GM12878 (cell line): ENCODE results near the gene RGSL1. TPM values are rescaled to one million over a fixed set of nuclear protein-coding genes. Genes with fewer than 3 reads are reported as not detected.

Experiments
- BCL11A ChIP-seq: IDR thresholded peaks from 2 replicates; pipeline ENCODE4 v1.6.1; 2011; ENCODE audit warnings: low read depth, low read length
- BRCA1 ChIP-seq: IDR thresholded peaks from 2 replicates; pipeline ENCODE4 v1.6.1; 2011; ENCODE audit warnings: low read depth, low read length, improper control_type of control experiment
- CEBPB ChIP-seq, 2 experiments: fragments of 150-350 bp in 1 of 2; IDR thresholded peaks; 2 replicates each; pipeline ENCODE4 v1.6.1; 2012 to 2014; ENCODE audit warnings: low read depth in 2 of 2, low read length in 2 of 2, borderline replicate concordance in 1 of 2, inconsistent platforms in 1 of 2
- CHD4 ChIP-seq: fragments of 200-600 bp; sonication (generic); IDR thresholded peaks from 2 replicates; pipeline ENCODE4 v1.6.1; 2016; ENCODE audit warnings: mild to moderate bottlenecking
- DPF2 ChIP-seq: fragments of 450-650 bp; IDR thresholded peaks from 2 replicates; pipeline ENCODE4 v1.6.1; 2017; ENCODE audit warnings: mild to moderate bottlenecking
- ESRRA ChIP-seq: IDR thresholded peaks from 2 replicates; pipeline ENCODE4 v1.6.1; 2012; ENCODE audit warnings: mild to moderate bottlenecking, low read length, improper control_type of control experiment
- GATAD2B ChIP-seq: fragments of 450-650 bp; conservative IDR thresholded peaks from 2 replicates; pipeline ENCODE4 v1.6.1; 2017; ENCODE audit warnings: low read depth, mild to moderate bottlenecking, moderate library complexity
- HDAC6 ChIP-seq: fragments of 200-600 bp; sonication (generic); IDR thresholded peaks from one replicate; pipeline ENCODE4 v1.8.0; 2017; ENCODE audit warnings: antibody characterized with exemption; ENCODE audit not compliant: unreplicated experiment
- IKZF1 ChIP-seq: fragments of 450-650 bp; conservative IDR thresholded peaks from 2 replicates; pipeline ENCODE4 v1.6.1; 2017; ENCODE audit warnings: antibody characterized with exemption, mild to moderate bottlenecking
- LARP7 ChIP-seq: fragments of 450-650 bp; IDR thresholded peaks from 2 replicates; pipeline ENCODE4 v1.6.1; 2017; ENCODE audit warnings: mild to moderate bottlenecking
- MYB ChIP-seq: fragments of 150-350 bp; IDR thresholded peaks from 2 replicates; pipeline ENCODE4 v1.6.1; 2014; ENCODE audit warnings: mild to moderate bottlenecking, low read depth, low read length, borderline replicate concordance
- RB1 ChIP-seq: fragments of 450-650 bp; formaldehyde crosslinking; IDR thresholded peaks from 2 replicates; pipeline ENCODE4 v1.6.1; 2017; ENCODE audit warnings: mild to moderate bottlenecking, borderline replicate concordance
- RELA ChIP-seq: fragments of 450-650 bp; IDR thresholded peaks from 2 replicates; pipeline ENCODE4 v1.8.0; 2014; ENCODE audit warnings: borderline replicate concordance; ENCODE audit not compliant: partially characterized antibody
- SMC3 ChIP-seq: IDR thresholded peaks from 2 replicates; pipeline ENCODE4 v1.6.1; 2011; ENCODE audit warnings: low read length, improper control_type of control experiment, borderline replicate concordance
- SREBF1 ChIP-seq: IDR thresholded peaks from 2 replicates; pipeline ENCODE4 v1.6.1; 2012; ENCODE audit warnings: mild to moderate bottlenecking, low read length
- SUPT20H ChIP-seq: IDR thresholded peaks from 2 replicates; pipeline ENCODE4 v1.6.1; 2011; ENCODE audit warnings: low read depth, mild to moderate bottlenecking, low read length, moderate library complexity, borderline replicate concordance; ENCODE audit not compliant: control insufficient read depth
- TARDBP ChIP-seq: IDR thresholded peaks from 2 replicates; pipeline ENCODE4 v1.6.1; 2016; ENCODE audit warnings: borderline replicate concordance
- TCF7 ChIP-seq: IDR thresholded peaks from 2 replicates; pipeline ENCODE4 v1.6.1; 2014; ENCODE audit warnings: antibody characterized with exemption, borderline replicate concordance
- YY1 ChIP-seq: IDR thresholded peaks from 2 replicates; pipeline ENCODE4 v1.6.1; 2011; ENCODE audit warnings: low read depth, mild to moderate bottlenecking, low read length
- ZBED1 ChIP-seq: IDR thresholded peaks from 2 replicates; pipeline ENCODE4 v1.6.1; 2016; ENCODE audit warnings: borderline replicate concordance
- ZNF207 ChIP-seq: fragments of 450-650 bp; IDR thresholded peaks from 2 replicates; pipeline ENCODE4 v1.6.1; 2014; ENCODE audit warnings: antibody characterized with exemption, mild to moderate bottlenecking, borderline replicate concordance
- polyA plus RNA-seq, 11 experiments: library from polyadenylated mRNA; depleted of rRNA in 4 of 11; unstranded in 6 of 11; stranded (reverse) in 5 of 11; fragments of >200 nt; fragmentation: Nextera tagmentation in 4 of 11; fragmentation: Illumina TruSeq in 1 of 11; extraction: Ambion mirVana in 4 of 11; extraction: Trizol in 1 of 11; gene quantifications; 1 replicate in 1 of 11; 2 replicates in 10 of 11; pipeline versions ENCODE4 v1.2.1 to v1.2.3, GENCODE V29; 2011 to 2016; ENCODE audit warnings: inconsistent platforms in 2 of 11, missing spikeins in 2 of 11, low read depth in 1 of 11
- total RNA-seq, 4 experiments: library from RNA; depleted of rRNA in 3 of 4; stranded (reverse); fragments of >200 nt in 3 of 4; fragmentation: Illumina TruSeq in 1 of 4; extraction: Trizol in 1 of 4; gene quantifications; 2 replicates each; pipeline versions ENCODE4 v1.2.1 to v1.2.3, GENCODE V29; 2013 to 2021
- TF ChIP-seq, protein P1 (sequence below): fragments of 150-350 bp; IDR thresholded peaks from 2 replicates; pipeline ENCODE4 v1.6.1; 2016; ENCODE audit warnings: low read depth, low read length
- TF ChIP-seq, protein P2 (sequence below): fragments of 450-650 bp; conservative IDR thresholded peaks from 2 replicates; pipeline ENCODE4 v1.6.1; 2017; ENCODE audit warnings: mild to moderate bottlenecking, moderate library complexity

Gene RGSL1
- total and polyA plus RNA-seq, 10 of the 15 experiments (the other 5 are each of a cell fraction or from before 2014, with no cell fraction given) = 0.05 to 0.28 (median 0.27) TPM; not detected in 5

DNA sequence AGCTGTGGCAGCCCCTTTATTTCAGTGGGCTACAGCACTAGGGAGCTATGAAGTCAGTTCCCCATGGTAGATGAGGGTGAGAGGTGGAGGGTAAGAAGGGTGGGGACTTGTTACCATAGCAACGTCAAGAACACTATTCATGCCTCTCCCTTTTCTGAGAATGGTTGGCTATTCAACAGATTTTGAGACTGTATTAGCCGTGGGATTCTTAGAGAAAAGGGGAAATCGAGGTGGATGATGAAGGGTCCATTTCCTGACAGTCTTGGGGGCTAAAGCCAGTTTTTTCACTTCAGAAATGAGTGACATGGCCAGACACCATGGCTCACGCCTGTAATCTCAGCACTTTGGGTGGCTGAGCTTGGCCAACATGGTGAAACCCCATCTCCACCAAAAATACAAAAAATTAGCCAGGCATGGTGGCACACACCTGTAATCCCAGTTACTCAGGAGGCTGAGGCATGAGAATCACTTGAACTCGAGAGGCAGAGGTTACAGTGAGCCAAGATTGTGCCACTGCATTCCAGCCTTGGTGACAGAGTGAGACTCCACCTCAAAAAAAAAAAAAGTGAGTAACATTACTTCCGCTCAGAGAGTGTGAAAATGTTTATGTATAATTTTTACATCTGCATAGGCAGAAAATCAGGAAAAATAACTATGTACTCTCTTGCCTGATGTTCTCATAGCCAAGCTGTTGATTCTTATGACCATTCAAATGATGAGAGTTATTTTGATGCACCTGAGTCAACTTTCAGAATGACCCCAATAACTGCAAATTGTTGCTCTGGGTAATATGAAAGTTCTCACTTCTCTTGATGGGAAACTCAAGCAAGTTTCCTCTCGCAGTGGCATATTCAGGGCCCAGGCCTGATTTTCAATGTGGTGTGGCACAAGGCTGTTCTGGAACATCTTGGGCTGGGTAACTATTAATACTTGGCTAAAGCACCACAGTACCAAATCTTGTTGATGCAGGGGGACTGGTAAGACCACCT lies 23.2 kb upstream of the RGSL1 start (continued):
- TF ChIP-seq, protein P1, sequence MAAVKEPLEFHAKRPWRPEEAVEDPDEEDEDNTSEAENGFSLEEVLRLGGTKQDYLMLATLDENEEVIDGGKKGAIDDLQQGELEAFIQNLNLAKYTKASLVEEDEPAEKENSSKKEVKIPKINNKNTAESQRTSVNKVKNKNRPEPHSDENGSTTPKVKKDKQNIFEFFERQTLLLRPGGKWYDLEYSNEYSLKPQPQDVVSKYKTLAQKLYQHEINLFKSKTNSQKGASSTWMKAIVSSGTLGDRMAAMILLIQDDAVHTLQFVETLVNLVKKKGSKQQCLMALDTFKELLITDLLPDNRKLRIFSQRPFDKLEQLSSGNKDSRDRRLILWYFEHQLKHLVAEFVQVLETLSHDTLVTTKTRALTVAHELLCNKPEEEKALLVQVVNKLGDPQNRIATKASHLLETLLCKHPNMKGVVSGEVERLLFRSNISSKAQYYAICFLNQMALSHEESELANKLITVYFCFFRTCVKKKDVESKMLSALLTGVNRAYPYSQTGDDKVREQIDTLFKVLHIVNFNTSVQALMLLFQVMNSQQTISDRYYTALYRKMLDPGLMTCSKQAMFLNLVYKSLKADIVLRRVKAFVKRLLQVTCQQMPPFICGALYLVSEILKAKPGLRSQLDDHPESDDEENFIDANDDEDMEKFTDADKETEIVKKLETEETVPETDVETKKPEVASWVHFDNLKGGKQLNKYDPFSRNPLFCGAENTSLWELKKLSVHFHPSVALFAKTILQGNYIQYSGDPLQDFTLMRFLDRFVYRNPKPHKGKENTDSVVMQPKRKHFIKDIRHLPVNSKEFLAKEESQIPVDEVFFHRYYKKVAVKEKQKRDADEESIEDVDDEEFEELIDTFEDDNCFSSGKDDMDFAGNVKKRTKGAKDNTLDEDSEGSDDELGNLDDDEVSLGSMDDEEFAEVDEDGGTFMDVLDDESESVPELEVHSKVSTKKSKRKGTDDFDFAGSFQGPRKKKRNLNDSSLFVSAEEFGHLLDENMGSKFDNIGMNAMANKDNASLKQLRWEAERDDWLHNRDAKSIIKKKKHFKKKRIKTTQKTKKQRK = no peak
- TF ChIP-seq SUPT20H (no peak), ESRRA (no peak), TARDBP (no peak), IKZF1 (peak; percentile 29; the same call in 1 of the 2 replicates), CHD4 (no peak), YY1 (peak; percentile 42), MYB (no peak), LARP7 (no peak), DPF2 (peak; percentile 34; the same call in 1 of the 2 replicates), RB1 (no peak), CEBPB (IDR thresholded peaks at IDR 0.05; ENCODE audit: borderline replicate concordance in 1 of 2, low read depth in 2 of 2, low read length in 2 of 2) (no peak; a peak in 1 of 4 replicates), BCL11A (peak; percentile 60; the same call in 1 of the 2 replicates), GATAD2B (no peak; the same call in 1 of the 2 replicates), SREBF1 (no peak), ZNF207 (no peak), HDAC6 (no peak), BRCA1 (no peak), TCF7 (no peak), ZBED1 (peak; percentile 88), SMC3 (no peak), RELA (no peak)
- TF ChIP-seq, protein P2, sequence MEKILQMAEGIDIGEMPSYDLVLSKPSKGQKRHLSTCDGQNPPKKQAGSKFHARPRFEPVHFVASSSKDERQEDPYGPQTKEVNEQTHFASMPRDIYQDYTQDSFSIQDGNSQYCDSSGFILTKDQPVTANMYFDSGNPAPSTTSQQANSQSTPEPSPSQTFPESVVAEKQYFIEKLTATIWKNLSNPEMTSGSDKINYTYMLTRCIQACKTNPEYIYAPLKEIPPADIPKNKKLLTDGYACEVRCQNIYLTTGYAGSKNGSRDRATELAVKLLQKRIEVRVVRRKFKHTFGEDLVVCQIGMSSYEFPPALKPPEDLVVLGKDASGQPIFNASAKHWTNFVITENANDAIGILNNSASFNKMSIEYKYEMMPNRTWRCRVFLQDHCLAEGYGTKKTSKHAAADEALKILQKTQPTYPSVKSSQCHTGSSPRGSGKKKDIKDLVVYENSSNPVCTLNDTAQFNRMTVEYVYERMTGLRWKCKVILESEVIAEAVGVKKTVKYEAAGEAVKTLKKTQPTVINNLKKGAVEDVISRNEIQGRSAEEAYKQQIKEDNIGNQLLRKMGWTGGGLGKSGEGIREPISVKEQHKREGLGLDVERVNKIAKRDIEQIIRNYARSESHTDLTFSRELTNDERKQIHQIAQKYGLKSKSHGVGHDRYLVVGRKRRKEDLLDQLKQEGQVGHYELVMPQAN = no peak
